Activated B cell treated with CpG ODN at 0.5 μM for 24 hours (primary cell): ENCODE results near the gene TRMT1. TPM values are rescaled to one million over a fixed set of nuclear protein-coding genes. Genes with fewer than 3 reads are reported as not detected.

ENCODE experiments used
- ATAC-seq: fragments of 200-7000 bp; cut with Tn5 transposase; one replicate; pipeline ENCODE4 v1.10.0; 2021; ENCODE audit warnings: low read depth, mild to moderate bottlenecking, moderate library complexity
- CTCF ChIA-PET: fragments of 350-600 bp; sonication (Branson Sonifier 250); formaldehyde crosslinking; loops from one replicate; lab custom pipeline; 2021; ENCODE audit warnings: antibody characterized with exemption; lab: Charles Lee
- POLR2A ChIA-PET: fragments of 350-600 bp; sonication (Branson Sonifier 250); formaldehyde crosslinking; loops from one replicate; lab custom pipeline; 2021; ENCODE audit warnings: antibody characterized with exemption; lab: Charles Lee
- DNase-seq: peaks from one replicate; pipeline ENCODE4 v3.0.0; 2022
- H3K27ac Mint-ChIP-seq: one replicate; pipeline ENCODE4 v1.8.0; 2020; ENCODE audit warnings: mixed read lengths
- H3K27me3 Mint-ChIP-seq: one replicate; pipeline ENCODE4 v1.8.0; 2021; ENCODE audit warnings: mixed read lengths
- H3K36me3 Mint-ChIP-seq: one replicate; pipeline ENCODE4 v1.8.0; 2021; ENCODE audit warnings: low read depth, mixed read lengths
- H3K4me1 Mint-ChIP-seq: one replicate; pipeline ENCODE4 v1.8.0; 2021; ENCODE audit warnings: mixed read lengths
- H3K4me3 Mint-ChIP-seq: one replicate; pipeline ENCODE4 v1.8.0; 2020; ENCODE audit warnings: mild to moderate bottlenecking, mixed read lengths
- H3K9me3 Mint-ChIP-seq: one replicate; pipeline ENCODE4 v1.8.0; 2020; ENCODE audit warnings: mixed read lengths
- intact Hi-C: fragments of 100-400 bp; cut with micrococcal nuclease; formaldehyde crosslinking; loops from one replicate; pipeline ENCODE4 v1.15.1; 2024
- total RNA-seq: library from RNA; stranded (reverse); gene quantifications from 2 replicates; pipeline ENCODE4 v1.2.3, GENCODE V29; 2022
- TF ChIP-seq, protein P1 (sequence below): fragments of 200-600 bp; IDR thresholded peaks from one replicate; pipeline ENCODE4 v1.8.0; 2022; ENCODE audit warnings: antibody characterized with exemption, mild to moderate bottlenecking

Gene TRMT1
- total RNA-seq, 1 donor from 2014 or later: 113 TPM

DNA sequence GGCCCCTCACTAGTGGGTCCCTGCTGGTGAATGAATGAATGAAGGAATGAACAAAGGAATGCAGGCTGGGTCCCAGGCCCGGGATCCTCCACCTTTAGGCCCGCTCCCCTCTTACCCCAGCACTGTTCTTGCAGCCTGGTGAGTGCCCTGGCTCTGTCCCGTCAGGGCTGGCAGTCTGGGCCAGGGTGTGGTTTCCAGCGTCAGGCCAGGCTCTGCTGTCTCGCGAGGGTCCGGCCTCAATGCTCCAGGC, 14.2 kb downstream of the TRMT1 start:
- no peak for DNase-seq
- CTCF ChIA-PET: interaction anchor here (1.7 kb wide), 1 partner anchor 53 kb away, joined by 6 read pairs; no protein-coding TSS in a partner anchor
- intact Hi-C loops: loop anchor here (2.0 to 5.0 kb wide), 4 partner anchors 48 to 744 kb away; partner anchors contain the start of genes IER2, JUNB, MAST1 and STX10

DNA sequence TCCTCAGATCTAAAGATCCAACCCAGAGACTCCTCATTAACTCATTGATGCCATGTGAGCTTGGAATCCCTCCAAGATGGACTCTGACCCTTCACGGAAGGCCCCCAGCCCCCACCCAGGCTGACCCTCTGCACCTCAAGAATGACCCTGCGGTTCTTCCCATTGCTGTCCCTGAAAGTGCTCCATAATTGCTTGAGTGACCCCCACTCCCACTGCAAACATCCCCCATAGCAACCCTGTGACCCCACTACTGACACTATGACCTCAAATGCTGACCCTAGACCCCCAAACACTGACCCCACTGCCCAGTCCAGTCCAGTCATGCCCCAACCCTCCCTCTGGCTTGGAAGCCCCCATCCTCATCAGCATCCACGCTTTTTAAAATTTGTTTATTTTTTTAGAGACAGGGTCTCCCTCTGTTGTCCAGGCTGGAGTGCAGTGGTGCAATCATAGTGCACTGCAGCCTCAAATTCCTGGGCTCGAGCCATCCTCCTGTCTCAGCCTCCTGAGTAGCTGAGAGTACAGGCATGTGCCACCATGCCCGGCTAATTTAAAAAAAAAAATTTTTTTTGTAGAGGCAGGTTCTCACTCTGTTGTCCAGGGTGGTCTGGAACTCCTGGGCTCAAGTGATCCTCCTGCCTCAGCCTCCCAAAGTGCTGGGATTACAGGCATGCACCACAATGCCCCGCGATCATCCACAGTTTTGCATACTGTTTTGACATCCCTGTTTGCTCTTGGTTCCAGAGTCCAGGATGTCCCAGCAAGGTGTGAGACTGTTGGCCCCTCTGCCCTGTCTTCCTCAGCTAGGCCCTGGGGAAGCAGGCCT, 14.7 kb downstream of the TRMT1 start:
- H3K4me1 Mint-ChIP-seq: peaks cover 77% of the 10 kb centered on the region
- peak overlapping the region; percentile 88 for H3K27ac Mint-ChIP-seq
- CTCF ChIA-PET: interaction anchor here (0.8 to 1.7 kb wide), 6 partner anchors 18 to 176 kb away, joined by 3 to 6 read pairs (median 4); partner anchors contain the start of genes IER2 and STX10
- ATAC-seq (no peak), DNase-seq (no peak)
- no peaks in the 10 kb centered on the region for H3K27me3 Mint-ChIP-seq
- intact Hi-C loops: loop anchor here (2.0 to 5.0 kb wide), 4 partner anchors 49 to 745 kb away; partner anchors contain the start of genes IER2, JUNB, MAST1 and STX10
- H3K4me3 Mint-ChIP-seq: peak overlapping the region; percentile 88
- POLR2A ChIA-PET: interaction anchor here (0.6 to 8.8 kb wide), 13 partner anchors 7 to 700 kb away, joined by 3 to 158 read pairs (median 24); partner anchors contain the start of genes IER2, NACC1, STX10 and TRMT1
- peaks cover 19% of the 10 kb centered on the region for H3K36me3 Mint-ChIP-seq
- H3K9me3 Mint-ChIP-seq: no peaks in the 10 kb centered on the region
- TF ChIP-seq, protein P1, sequence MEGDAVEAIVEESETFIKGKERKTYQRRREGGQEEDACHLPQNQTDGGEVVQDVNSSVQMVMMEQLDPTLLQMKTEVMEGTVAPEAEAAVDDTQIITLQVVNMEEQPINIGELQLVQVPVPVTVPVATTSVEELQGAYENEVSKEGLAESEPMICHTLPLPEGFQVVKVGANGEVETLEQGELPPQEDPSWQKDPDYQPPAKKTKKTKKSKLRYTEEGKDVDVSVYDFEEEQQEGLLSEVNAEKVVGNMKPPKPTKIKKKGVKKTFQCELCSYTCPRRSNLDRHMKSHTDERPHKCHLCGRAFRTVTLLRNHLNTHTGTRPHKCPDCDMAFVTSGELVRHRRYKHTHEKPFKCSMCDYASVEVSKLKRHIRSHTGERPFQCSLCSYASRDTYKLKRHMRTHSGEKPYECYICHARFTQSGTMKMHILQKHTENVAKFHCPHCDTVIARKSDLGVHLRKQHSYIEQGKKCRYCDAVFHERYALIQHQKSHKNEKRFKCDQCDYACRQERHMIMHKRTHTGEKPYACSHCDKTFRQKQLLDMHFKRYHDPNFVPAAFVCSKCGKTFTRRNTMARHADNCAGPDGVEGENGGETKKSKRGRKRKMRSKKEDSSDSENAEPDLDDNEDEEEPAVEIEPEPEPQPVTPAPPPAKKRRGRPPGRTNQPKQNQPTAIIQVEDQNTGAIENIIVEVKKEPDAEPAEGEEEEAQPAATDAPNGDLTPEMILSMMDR: no peak

More for the DNA sequence above, 14.2 kb downstream of the TRMT1 start:
- peaks cover 21% of the 10 kb centered on the region for H3K36me3 Mint-ChIP-seq
- peak overlapping the region; percentile 88 for H3K4me3 Mint-ChIP-seq
- no peaks in the 10 kb centered on the region for H3K9me3 Mint-ChIP-seq
- POLR2A ChIA-PET: interaction anchor here (0.6 to 8.8 kb wide), 10 partner anchors 7 to 159 kb away, joined by 3 to 158 read pairs (median 52); partner anchors contain the start of genes IER2, NACC1, STX10 and TRMT1
- TF ChIP-seq, protein P1: no peak
- H3K27ac Mint-ChIP-seq: peak overlapping the region; percentile 88
- no peak for ATAC-seq
- H3K4me1 Mint-ChIP-seq: peaks cover 76% of the 10 kb centered on the region
- no peaks in the 10 kb centered on the region for H3K27me3 Mint-ChIP-seq

DNA sequence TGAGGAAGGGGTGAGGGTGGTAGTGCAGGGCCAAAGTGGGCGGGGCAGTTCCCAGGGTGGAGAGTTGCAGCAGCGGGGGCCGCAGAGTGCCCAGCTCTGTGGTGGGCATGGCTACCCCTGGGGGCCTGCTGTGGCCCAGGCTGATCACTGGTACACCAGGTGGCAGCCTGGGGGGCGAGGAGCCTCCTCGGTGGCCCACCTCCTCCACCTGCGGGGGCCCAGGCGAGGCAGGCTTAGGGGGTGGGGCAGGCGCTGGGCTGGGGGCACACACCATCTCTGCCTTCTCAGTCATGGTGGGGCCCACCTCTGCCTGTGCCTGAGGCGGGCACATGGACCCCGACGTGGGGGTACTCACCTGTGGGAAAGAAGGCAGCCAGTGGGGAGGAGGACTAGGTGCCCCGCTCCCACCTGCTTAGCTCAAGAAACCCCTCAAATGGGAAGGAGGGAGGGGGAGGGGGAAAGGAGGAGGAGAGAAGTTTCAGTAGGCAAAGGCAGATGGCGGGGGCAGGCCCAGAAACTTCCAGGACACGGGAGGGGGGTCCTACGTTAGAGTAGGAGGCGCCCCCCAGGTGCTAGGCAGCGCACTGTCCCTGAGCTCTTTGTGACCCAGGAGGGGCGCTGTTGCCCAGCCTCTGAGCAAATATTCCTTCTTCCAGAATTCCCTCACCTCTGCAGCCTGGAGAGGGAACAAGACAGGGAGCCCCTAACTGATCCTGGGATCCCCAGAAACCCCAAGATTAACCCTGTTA, 15.5 kb downstream of the TRMT1 start:
- peaks cover 79% of the 10 kb centered on the region for H3K4me1 Mint-ChIP-seq

DNA sequence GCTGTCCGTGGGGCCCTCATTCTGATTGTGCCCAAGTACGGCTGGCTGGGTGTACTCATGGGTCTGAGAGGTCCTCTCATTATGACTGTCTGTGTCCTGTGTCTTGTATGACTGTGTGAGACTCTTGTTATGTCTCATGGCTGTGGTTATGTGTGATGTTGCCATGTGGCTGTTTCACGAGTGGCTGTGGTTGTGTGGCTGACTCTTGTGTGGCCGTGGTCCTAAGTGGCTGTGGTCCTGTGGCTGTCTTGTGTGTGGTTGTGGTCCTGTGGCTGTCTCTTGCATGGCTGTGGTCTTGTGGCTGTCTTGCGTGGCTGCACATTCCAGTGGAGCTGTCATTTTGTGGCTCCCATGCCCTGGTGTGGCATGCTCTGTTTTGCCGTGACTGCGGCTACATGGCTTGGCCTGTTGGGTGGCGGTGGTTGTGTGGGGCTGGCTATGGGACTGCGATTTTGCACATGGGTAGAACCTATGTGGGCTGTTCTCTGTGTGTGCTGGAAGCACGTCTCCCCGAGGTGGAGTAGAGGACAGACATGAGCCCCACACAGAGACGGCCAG, 16.4 kb downstream of the TRMT1 start:
- H3K27me3 Mint-ChIP-seq: no peaks in the 10 kb centered on the region
- peaks cover 21% of the 10 kb centered on the region for H3K36me3 Mint-ChIP-seq
- intact Hi-C loops: loop anchor here (5.0 kb wide), 2 partner anchors 263 to 308 kb away; partner anchors contain the start of genes JUNB and MAST1
- DNase-seq (peak; percentile 57), ATAC-seq (no peak)
- no peaks in the 10 kb centered on the region for H3K9me3 Mint-ChIP-seq
- CTCF ChIA-PET: interaction anchor here (1.1 to 1.5 kb wide), 3 partner anchors 53 to 161 kb away, joined by 3 to 4 read pairs (median 3); no protein-coding TSS in a partner anchor
- H3K4me1 Mint-ChIP-seq: peaks cover 76% of the 10 kb centered on the region
- TF ChIP-seq, protein P1: no peak
- H3K4me3 Mint-ChIP-seq: peak overlapping the region; percentile 74
- POLR2A ChIA-PET: interaction anchor here (0.6 to 8.8 kb wide), 12 partner anchors 16 to 161 kb away, joined by 3 to 158 read pairs (median 10); partner anchors contain the start of genes GADD45GIP1, IER2, NACC1 and STX10
- H3K27ac Mint-ChIP-seq: peak overlapping the region; percentile 90

More for the DNA sequence above, 15.5 kb downstream of the TRMT1 start:
- TF ChIP-seq, protein P1: no peak
- ATAC-seq (no peak), DNase-seq (no peak)
- ChIA-PET POLR2A (interaction anchor here (0.5 to 8.8 kb wide), 21 partner anchors 11 to 701 kb away, joined by 3 to 158 read pairs (median 8); partner anchors contain the start of genes DNASE2, GADD45GIP1, IER2 and NACC1), CTCF (interaction anchor here (0.8 to 1.7 kb wide), 7 partner anchors 18 to 177 kb away, joined by 3 to 6 read pairs (median 4); partner anchors contain the start of genes IER2 and STX10)
- peaks cover 21% of the 10 kb centered on the region for H3K36me3 Mint-ChIP-seq
- intact Hi-C loops: loop anchor here (5.0 kb wide), 2 partner anchors 264 to 309 kb away; partner anchors contain the start of genes JUNB and MAST1
- peak overlapping the region; percentile 90 for H3K27ac Mint-ChIP-seq
- H3K4me3 Mint-ChIP-seq: peak overlapping the region; percentile 88
- H3K27me3 Mint-ChIP-seq: no peaks in the 10 kb centered on the region
- H3K9me3 Mint-ChIP-seq: no peaks in the 10 kb centered on the region
